ENCODE results near the gene MGAT5. TPM values are rescaled to one million over a fixed set of nuclear protein-coding genes. Genes with fewer than 3 reads are reported as not detected.

MGAT5 gene
- total and polyA plus RNA-seq, 7 experiments from 2014 or later, result 5.3 to 48.0 (median 40.0) TPM

- Mint-ChIP-seq H3K27me3 (peaks cover 5 to 21% (median 16%) of the 10 kb centered on the region in 5 donors), H3K4me1 (peaks cover 0 to 5% (median 0%) of the 10 kb centered on the region in 7 donors), H3K36me3 (no peaks in the 10 kb centered on the region), H3K4me3 (no peak overlapping the region), H3K9me3 (no peaks in the 10 kb centered on the region), H3K27ac (no peak overlapping the region)
- intact Hi-C loops (cut with micrococcal nuclease), result no loop called here
- CTCF ChIA-PET, result no interaction called here
- DNase-seq (no peak), ATAC-seq (no peak)
- no peaks in the 10 kb centered on the region for H3K36me3 ChIP-seq (ENCODE audit: control insufficient read depth in 2 of 3, insufficient read depth in 3 of 3, low read length in 3 of 3)
- H3K4me3 ChIP-seq (ENCODE audit: low read length), result no peak overlapping the region
- no peaks in the 10 kb centered on the region for H3K27me3 ChIP-seq (ENCODE audit: control insufficient read depth in 2 of 2, insufficient read depth in 2 of 2, low read length in 2 of 2)
- POLR2A ChIA-PET, result no interaction called here
- no peak overlapping the region for H3K27ac ChIP-seq (ENCODE audit: low read depth, low read length)
- H3K9me3 ChIP-seq (ENCODE audit: control insufficient read depth in 2 of 3, low read length in 3 of 3), result no peaks in the 10 kb centered on the region
- no peaks in the 10 kb centered on the region for H3K4me1 ChIP-seq (ENCODE audit: control insufficient read depth in 2 of 2, insufficient read depth in 2 of 2, low read length in 2 of 2)
Measured at GRCh38 chr2:134491022-134491421, 237.2 kb downstream of the MGAT5 start.

- intact Hi-C loops (cut with micrococcal nuclease), result no loop called here
- DNase-seq (no peak), ATAC-seq (no peak)
- peak overlapping the region in 2 of 9 donors; percentile 32 to 51 for H3K27ac Mint-ChIP-seq
- no peak overlapping the region for H3K27ac ChIP-seq (ENCODE audit: low read depth, low read length)
- H3K36me3 ChIP-seq (ENCODE audit: control insufficient read depth in 2 of 3, insufficient read depth in 3 of 3, low read length in 3 of 3), result no peaks in the 10 kb centered on the region
- no peaks in the 10 kb centered on the region for H3K9me3 ChIP-seq (ENCODE audit: control insufficient read depth in 2 of 3, low read length in 3 of 3)
- H3K4me3 ChIP-seq (ENCODE audit: low read length), result no peak overlapping the region
- POLR2A ChIA-PET, result no interaction called here
- no peak overlapping the region for H3K4me3 Mint-ChIP-seq
- no peaks in the 10 kb centered on the region for H3K36me3 Mint-ChIP-seq
- H3K27me3 ChIP-seq (ENCODE audit: control insufficient read depth in 2 of 2, insufficient read depth in 2 of 2, low read length in 2 of 2), result no peaks in the 10 kb centered on the region
- H3K9me3 Mint-ChIP-seq, result no peaks in the 10 kb centered on the region
- H3K27me3 Mint-ChIP-seq, result peaks cover 5 to 21% (median 15%) of the 10 kb centered on the region in 5 donors
- CTCF ChIA-PET, result no interaction called here
- peaks cover 0 to 5% (median 0%) of the 10 kb centered on the region in 7 donors for H3K4me1 Mint-ChIP-seq
- H3K4me1 ChIP-seq (ENCODE audit: control insufficient read depth in 2 of 2, insufficient read depth in 2 of 2, low read length in 2 of 2), result no peaks in the 10 kb centered on the region
Measured at GRCh38 chr2:134491771-134492441, 238.0 kb downstream of the MGAT5 start.

- CTCF ChIA-PET, result no interaction called here
- no peak overlapping the region for H3K27ac Mint-ChIP-seq
- ATAC-seq, result no peak
Measured at GRCh38 chr2:134493797-134494196, 239.9 kb downstream of the MGAT5 start.

GRCh38 chr2:134498654-134499053 is 244.8 kb downstream of the MGAT5 start:
- H3K4me1 ChIP-seq (ENCODE audit: control insufficient read depth in 2 of 2, insufficient read depth in 2 of 2, low read length in 2 of 2), result no peaks in the 10 kb centered on the region
- intact Hi-C loops (cut with micrococcal nuclease), result no loop called here
- no peaks in the 10 kb centered on the region for H3K27me3 ChIP-seq (ENCODE audit: control insufficient read depth in 2 of 2, insufficient read depth in 2 of 2, low read length in 2 of 2)
- ATAC-seq (no peak), DNase-seq (no peak)
- H3K4me1 Mint-ChIP-seq, result no peaks in the 10 kb centered on the region
- H3K36me3 ChIP-seq (ENCODE audit: control insufficient read depth in 2 of 3, insufficient read depth in 3 of 3, low read length in 3 of 3), result no peaks in the 10 kb centered on the region
- ChIA-PET CTCF (no interaction called here), POLR2A (no interaction called here)
- H3K9me3 ChIP-seq (ENCODE audit: control insufficient read depth in 2 of 3, low read length in 3 of 3), result no peaks in the 10 kb centered on the region
- peaks cover 0 to 3% (median 0%) of the 10 kb centered on the region in 11 donors for H3K9me3 Mint-ChIP-seq
- no peak overlapping the region for H3K27ac Mint-ChIP-seq
- H3K4me3 ChIP-seq (ENCODE audit: low read length), result no peak overlapping the region
- H3K4me3 Mint-ChIP-seq, result no peak overlapping the region
- H3K27me3 Mint-ChIP-seq, result peaks cover 4 to 8% (median 7%) of the 10 kb centered on the region in 5 donors
- no peaks in the 10 kb centered on the region for H3K36me3 Mint-ChIP-seq
- H3K27ac ChIP-seq (ENCODE audit: low read depth, low read length), result no peak overlapping the region

More at GRCh38 chr2:134493797-134494196, 239.9 kb downstream of the MGAT5 start:
- Histone ChIP-seq H3K27ac (ENCODE audit: low read depth, low read length) (no peak overlapping the region), H3K4me1 (ENCODE audit: control insufficient read depth in 2 of 2, insufficient read depth in 2 of 2, low read length in 2 of 2) (no peaks in the 10 kb centered on the region), H3K4me3 (ENCODE audit: low read length) (no peak overlapping the region), H3K9me3 (ENCODE audit: control insufficient read depth in 2 of 3, low read length in 3 of 3) (no peaks in the 10 kb centered on the region), H3K27me3 (ENCODE audit: control insufficient read depth in 2 of 2, insufficient read depth in 2 of 2, low read length in 2 of 2) (no peaks in the 10 kb centered on the region), H3K36me3 (ENCODE audit: control insufficient read depth in 2 of 3, insufficient read depth in 3 of 3, low read length in 3 of 3) (no peaks in the 10 kb centered on the region)
- H3K27me3 Mint-ChIP-seq, result peaks cover 5 to 21% (median 15%) of the 10 kb centered on the region in 5 donors
- H3K4me1 Mint-ChIP-seq, result peaks cover 0 to 5% (median 0%) of the 10 kb centered on the region in 7 donors
- H3K36me3 Mint-ChIP-seq, result no peaks in the 10 kb centered on the region
- DNase-seq, result no peak
- no peaks in the 10 kb centered on the region for H3K9me3 Mint-ChIP-seq
- intact Hi-C loops (cut with micrococcal nuclease), result no loop called here
- POLR2A ChIA-PET, result no interaction called here
- no peak overlapping the region for H3K4me3 Mint-ChIP-seq

GRCh38 chr2:134499307-134499926 is 245.5 kb downstream of the MGAT5 start:
- no peaks in the 10 kb centered on the region for H3K36me3 ChIP-seq (ENCODE audit: control insufficient read depth in 2 of 3, insufficient read depth in 3 of 3, low read length in 3 of 3)
- H3K9me3 Mint-ChIP-seq, result peaks cover 0 to 4% (median 0%) of the 10 kb centered on the region in 11 donors
- no peak overlapping the region for H3K27ac ChIP-seq (ENCODE audit: low read depth, low read length)
- no peak for ATAC-seq
- no peaks in the 10 kb centered on the region for H3K9me3 ChIP-seq (ENCODE audit: control insufficient read depth in 2 of 3, low read length in 3 of 3)
- no peaks in the 10 kb centered on the region for H3K4me1 Mint-ChIP-seq
- H3K27ac Mint-ChIP-seq, result no peak overlapping the region
- no peaks in the 10 kb centered on the region for H3K36me3 Mint-ChIP-seq
- H3K27me3 Mint-ChIP-seq, result peaks cover 0 to 4% (median 1%) of the 10 kb centered on the region in 5 donors
- no peak for DNase-seq
- no peaks in the 10 kb centered on the region for H3K27me3 ChIP-seq (ENCODE audit: control insufficient read depth in 2 of 2, insufficient read depth in 2 of 2, low read length in 2 of 2)
- no peak overlapping the region for H3K4me3 ChIP-seq (ENCODE audit: low read length)
- CTCF ChIA-PET, result no interaction called here
- intact Hi-C loops (cut with micrococcal nuclease), result no loop called here
- POLR2A ChIA-PET, result no interaction called here
- no peaks in the 10 kb centered on the region for H3K4me1 ChIP-seq (ENCODE audit: control insufficient read depth in 2 of 2, insufficient read depth in 2 of 2, low read length in 2 of 2)
- no peak overlapping the region for H3K4me3 Mint-ChIP-seq

DNA sequence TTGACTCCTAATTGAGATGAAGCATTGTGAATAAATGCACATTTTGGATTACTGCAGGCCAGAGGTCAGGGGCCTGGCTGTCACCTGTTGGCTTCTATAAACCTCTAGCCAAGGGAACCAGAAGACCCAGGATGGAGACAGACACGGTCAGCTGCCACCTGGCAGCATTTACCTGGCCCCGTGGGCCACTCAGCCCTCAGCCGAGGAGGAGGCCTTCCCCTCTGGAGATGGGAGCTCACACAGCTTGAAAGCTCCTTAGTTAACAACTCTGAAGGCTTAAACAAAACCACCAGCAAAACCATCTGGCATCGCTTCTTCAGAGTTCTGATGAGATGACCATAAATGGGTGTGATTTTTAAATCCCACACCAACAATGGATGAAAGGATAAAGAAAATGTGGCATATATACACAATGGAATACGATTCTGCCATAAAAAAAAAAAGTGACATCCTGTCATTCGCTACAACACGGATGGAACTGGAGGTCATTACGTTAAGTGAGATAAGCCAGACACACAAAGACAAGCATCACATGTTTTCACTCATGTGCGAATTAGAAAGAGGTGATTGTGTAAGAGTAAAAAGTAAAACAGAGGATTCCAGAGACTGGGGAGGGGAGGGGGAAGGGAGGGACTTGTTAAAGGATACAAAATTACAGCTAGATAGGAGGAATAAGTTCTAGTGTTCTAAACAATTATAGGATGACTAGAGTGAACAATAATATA is 246.5 kb downstream of the MGAT5 start:
- Histone ChIP-seq H3K9me3 (ENCODE audit: control insufficient read depth in 2 of 3, low read length in 3 of 3) (no peaks in the 10 kb centered on the region), H3K27me3 (ENCODE audit: control insufficient read depth in 2 of 2, insufficient read depth in 2 of 2, low read length in 2 of 2) (no peaks in the 10 kb centered on the region), H3K36me3 (ENCODE audit: control insufficient read depth in 2 of 3, insufficient read depth in 3 of 3, low read length in 3 of 3) (no peaks in the 10 kb centered on the region), H3K4me1 (ENCODE audit: control insufficient read depth in 2 of 2, insufficient read depth in 2 of 2, low read length in 2 of 2) (no peaks in the 10 kb centered on the region), H3K27ac (ENCODE audit: low read depth, low read length) (no peak overlapping the region), H3K4me3 (ENCODE audit: low read length) (no peak overlapping the region)
- DNase-seq (no peak), ATAC-seq (no peak)
- Mint-ChIP-seq H3K27ac (no peak overlapping the region), H3K27me3 (peaks cover 0 to 4% (median 0%) of the 10 kb centered on the region in 5 donors), H3K4me3 (no peak overlapping the region), H3K36me3 (no peaks in the 10 kb centered on the region), H3K4me1 (no peaks in the 10 kb centered on the region), H3K9me3 (peaks cover 0 to 4% (median 0%) of the 10 kb centered on the region in 11 donors)
- intact Hi-C loops (cut with micrococcal nuclease), result no loop called here
- CTCF ChIA-PET, result no interaction called here
- POLR2A ChIA-PET, result no interaction called here

Measured in naive thymus-derived CD4-positive, alpha-beta T cell (primary cell).